NCI-H345 (cell line): Measurements from ENCODE around the gene SRP14.
A peak's percentile ranks its signal among the peaks of the same experiment; 100 is the strongest.
"Not testable (repeated sequence)": the region's sequence is repeated elsewhere in the genome, so short reads cannot be mapped to it uniquely, and the experiment has no call there.

Experiments
- DNase-seq: peaks from one replicate; lab custom pipeline; 2025; lab: John Stamatoyannopoulos, UW

The SRP14 gene, protein sequence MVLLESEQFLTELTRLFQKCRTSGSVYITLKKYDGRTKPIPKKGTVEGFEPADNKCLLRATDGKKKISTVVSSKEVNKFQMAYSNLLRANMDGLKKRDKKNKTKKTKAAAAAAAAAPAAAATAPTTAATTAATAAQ

DNA sequence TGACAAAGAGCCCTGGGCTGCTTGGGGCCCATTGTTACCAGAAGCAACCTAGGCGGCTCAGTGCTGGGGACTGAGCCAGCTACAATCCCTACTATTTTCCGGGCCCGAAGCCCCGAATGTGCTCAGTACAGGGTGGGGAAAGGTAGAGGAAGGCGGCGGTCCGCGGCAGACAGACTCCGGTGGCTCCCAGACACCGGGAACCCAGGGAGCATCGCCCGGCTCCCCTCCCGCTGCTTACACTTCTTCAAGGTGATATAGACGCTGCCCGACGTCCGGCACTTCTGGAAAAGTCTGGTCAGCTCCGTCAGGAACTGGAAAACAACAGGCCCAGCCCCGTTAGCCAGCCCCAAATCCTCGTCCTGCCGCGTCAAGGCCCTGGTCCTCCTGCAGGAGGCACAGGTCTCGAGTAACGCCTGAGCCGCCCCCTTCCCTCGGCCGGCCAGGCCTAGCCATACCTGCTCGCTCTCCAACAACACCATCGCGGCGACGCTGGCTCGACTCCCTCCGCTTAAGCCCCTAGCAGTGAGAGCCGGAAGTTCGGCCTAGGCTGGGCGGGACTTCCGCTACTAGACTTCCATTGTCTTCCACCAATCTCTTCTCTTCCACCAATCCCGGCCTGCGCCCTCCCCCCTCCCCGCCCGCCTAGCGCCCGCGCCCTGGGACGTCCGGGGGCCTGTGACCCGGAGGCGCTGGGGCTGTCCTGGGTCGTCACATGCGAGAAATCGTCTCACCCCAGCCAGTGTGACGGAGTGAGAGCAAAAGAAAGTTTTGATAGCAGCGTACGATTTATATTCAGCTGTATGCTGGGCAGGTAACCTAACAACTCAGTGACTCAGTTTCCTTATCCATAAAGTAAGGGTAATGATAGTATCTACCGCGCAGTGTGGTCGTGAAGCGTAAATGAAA is at the start of gene SRP14:
Gene SRP14 (minus strand): TSS at position 544 of the 906 bp plus-strand sequence. CDS start 65 bp downstream, at position 479.
- peak; percentile 90 for DNase-seq

DNA sequence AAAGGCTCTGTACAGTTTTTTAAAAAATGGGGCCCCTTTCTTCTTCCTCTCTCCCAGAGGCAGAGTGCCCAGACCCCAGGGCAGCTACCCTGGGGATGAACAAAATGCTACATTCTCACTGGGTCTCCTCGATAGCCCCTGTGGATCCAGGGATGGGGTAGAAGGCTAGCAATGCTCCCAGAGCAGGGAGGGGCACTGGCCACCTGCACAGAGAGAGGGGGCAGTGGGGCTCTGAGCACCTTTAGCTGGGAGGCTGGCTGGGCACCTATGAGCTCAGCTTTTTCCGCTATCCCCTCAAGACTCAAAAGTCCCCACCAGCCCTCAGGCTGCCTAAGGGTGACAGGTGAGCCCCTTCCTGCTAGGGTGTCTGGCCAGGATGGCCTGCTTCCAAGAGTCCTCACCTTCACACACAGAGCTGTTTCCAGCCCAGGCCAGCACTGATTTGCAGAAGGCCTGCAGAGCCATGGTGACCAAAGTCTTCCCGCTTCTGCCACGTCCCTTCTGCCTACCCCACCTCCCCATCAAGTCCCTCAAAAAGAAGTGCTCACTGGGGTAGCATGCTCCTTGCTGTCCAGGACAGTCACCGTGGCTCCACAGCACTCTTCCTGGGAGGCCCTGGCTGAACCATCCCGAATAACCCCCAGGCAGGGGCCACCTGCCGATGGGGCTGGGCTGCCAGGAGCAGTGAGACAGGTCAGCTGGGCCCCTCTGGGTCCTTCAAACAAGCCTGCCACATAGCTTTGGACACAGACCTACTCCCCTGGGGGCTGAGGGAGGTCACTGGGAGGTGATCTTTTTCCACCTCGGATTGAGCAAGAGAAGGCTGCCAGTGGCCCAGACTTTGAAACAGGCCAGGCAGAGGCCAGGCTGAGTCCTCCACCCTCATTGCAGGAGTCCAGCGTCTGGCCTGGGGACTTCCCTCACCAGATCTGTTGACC is 49.3 kb upstream of the SRP14 start:
- DNase-seq = no peak

DNA sequence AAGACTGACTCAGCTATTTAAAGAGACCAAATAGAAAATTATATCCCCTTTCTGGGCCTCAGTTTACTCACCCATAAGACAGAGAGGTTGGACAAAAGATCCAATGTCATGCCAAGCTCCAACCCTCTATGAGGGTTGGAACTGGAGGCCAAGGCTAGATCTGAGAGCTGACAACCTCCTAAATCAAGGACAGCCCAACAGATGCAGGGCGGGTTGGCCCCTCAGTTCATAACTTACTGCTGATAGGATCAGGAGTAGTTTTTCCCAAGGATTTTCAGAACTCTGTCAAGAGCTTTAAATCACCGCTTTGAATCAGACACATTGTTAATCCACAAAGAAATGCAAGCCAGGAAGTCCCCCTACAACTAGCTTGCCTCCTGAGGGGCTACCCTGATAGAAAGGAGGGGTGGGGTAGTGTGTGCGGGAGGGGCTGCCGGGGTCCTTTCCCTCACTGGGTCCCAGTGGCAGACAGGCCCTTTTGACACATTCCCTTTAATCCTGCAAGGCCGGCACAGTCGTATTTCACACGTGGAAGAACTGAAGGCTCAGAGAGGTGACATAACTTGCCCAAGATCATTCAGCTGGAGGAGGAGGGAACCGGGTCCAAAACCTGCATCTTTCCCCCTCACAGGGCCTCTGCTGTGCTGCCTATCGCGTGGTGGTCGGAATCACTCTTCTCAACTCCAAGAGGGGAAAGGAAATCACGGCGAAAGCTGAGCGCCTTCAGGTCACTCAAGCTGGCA is 48.3 kb upstream of the SRP14 start:
- DNase-seq = no peak

DNA sequence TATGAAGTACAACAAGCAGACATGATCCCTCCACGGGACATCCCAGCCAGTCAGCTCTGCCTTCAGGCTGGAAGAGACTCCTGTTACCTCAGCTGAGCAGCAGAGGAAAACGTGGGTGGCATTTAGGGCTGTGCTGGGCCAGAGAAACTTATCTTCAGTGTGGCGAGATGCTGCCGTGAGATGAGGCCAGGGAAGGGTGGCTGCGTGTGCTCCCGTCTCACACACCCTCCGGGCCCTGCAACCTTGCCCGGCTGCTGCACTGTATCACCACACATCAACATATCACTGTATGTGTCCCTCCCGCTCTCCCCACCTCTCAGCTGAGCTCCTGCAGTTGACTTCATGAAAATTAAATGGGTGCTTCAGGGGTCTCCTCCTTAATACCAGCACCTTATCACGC is 46.3 kb upstream of the SRP14 start:
- DNase-seq = no peak

DNA sequence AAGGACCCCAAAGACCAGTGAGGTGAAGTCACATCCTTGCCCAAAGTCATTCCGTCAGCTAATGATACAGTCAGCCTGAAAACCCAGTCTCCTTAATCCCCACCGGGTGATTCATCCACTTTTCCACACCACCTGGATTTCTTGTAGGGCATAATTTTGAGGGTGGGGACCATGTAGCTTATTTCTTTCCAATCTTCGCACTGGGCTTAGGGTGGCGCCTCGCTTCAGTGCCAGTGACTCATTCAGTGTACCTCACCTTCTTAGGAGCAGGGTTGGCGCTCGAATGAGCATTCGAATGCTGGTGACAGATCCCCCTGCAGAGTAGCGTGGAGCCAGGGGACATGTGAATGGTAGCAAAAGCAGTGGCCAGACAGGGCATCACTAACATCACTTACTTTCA is 45.7 kb upstream of the SRP14 start:
- no peak for DNase-seq

DNA sequence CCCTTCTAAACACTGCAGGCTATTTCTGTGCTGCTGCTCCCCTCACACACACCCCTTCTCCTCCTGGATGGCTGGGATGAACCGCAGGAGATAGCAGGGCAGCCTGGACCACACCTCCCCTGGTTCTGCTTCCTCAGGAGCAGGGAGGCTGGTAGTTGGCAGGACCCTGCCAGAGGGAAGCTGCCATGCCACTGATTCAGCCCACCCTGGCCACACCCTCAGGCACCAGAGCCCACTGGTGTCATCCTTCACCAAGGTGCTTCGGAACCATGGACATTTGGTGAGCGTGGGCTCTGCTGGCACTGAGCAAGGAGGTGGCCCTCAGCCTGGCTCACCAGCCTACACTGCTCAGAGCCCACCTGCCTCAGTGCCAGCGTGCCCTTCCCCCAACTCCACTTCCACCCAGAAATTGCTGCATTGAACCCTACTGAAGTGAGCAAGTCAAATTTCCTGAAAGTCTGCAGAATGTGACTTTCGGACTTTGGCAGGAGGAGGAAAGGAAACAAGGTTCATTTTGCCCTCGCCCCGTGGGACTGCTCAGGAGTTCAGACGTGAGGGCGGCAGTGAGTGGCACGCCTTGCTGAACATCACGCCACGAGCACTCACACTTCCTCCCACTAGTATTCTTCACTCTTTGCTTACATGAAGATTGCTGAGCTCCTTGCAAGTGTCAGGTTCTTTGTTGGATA is 43.4 kb upstream of the SRP14 start:
- DNase-seq = no peak

DNA sequence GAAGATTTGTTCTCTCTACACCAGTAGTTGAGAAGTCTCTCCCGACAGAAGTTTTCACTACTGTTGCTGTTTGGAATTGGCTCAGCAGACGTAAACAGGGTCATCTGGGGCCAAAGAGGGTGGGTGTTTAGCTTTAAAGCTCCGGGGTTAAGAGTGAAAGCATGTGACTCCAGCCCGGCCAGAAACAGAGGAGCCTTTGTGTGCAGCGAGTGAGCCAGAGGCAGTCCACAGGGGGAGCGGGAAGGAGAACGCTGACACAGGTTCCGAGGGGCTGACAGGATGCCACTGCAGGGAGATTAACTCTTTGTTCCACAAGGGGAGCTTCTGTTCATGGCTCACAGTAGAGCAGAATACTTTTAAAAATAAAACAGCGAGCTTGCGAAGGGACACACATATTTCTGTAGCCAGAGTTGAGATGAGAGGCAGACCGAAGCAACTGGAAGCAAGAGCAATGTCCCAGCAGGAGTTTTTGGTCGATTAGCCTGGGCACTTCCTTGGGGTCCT is 42.8 kb upstream of the SRP14 start:
- DNase-seq = no peak

DNA sequence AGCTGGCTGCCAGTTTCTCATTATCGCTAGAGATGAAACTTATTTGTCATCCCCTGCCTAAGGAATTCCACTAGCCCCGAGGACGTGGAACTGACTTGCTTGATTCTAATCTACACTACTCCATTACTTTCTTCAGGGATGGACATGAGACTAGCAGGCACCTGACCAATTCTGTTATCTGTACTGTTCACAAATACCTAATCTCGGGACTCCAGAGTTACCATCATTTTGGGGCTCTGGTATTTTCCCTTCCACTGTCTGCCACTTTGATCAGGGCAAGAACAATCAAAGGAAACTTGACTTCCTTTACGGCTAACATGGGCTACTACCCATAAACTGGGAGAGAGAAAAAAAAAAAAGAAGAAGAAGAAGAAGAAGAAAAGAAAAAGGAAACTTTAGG is 41.9 kb upstream of the SRP14 start:
- no peak for DNase-seq

DNA sequence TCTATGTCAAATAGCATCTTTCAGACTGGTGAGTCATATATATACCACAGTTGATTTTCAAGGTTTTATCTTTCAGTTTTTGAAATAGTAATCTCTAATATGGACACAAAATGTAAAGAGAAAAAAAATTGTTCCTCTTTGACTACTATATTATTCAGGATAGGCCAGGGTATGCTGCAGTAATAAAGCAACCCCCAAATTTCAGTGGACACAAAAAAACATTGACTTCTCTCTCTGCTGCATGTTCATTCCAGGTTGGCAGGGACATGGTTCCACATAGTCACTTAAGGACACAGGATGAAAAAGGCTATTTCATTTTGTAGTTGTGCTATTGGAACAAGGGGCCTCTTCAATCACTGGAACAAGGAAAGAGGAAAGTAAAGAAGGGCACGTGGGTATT is 41.1 kb upstream of the SRP14 start:
- no peak for DNase-seq

DNA sequence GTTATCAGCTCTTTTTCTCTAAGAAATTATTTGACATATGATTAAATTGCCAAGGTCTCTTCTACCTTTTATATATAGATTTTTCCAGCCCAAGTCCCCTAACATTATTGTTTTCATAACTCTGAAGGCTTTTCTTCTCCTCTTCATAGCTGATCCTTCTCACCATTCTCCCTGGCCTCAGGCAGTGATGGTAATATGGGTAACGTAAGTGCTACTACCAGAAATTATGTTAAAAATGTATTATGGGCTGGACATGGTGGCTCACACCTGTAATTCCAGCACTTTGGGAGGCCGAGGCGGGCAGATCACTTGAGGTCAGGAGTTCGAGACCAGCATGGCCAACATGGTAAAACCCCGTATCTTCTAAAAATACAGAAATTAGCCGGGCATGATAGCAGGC is 40.5 kb upstream of the SRP14 start:
- no peak for DNase-seq

DNA sequence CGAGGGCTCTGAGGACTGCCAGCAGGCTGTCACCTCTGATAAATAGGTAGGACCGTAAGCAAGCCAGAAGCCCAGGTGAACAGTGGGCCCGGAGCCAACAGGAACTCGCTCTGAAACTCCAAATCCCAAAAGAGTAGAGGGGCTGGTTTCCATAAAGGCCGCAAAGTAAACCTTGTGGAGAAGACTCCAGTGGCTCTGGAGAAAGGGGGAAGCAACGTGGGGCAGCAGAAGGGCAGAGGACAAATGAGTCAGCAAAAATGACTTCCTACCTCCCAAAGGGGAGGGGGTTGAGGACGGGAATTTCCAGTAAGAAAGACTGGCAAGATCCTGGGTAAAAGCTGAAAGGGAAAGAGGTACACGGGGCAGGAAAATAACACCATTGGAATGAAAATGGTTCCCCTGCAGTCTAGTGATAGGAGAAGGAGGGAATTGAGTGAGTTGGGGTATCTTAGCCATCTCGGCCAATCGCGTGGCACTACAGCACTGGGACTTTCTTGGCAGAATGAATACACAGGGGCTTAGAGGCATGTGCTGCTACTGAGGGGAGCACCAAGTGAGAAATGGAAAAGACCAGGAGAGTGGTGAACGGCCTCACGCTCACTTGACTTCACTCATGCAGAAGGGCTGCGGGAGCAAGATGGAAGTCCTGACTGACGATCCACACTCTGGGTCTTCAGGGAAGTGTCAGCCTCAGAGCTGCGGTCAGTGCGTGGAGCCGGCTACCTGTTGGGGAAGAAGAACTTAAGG is 36.5 kb upstream of the SRP14 start:
- DNase-seq = peak; percentile 46

DNA sequence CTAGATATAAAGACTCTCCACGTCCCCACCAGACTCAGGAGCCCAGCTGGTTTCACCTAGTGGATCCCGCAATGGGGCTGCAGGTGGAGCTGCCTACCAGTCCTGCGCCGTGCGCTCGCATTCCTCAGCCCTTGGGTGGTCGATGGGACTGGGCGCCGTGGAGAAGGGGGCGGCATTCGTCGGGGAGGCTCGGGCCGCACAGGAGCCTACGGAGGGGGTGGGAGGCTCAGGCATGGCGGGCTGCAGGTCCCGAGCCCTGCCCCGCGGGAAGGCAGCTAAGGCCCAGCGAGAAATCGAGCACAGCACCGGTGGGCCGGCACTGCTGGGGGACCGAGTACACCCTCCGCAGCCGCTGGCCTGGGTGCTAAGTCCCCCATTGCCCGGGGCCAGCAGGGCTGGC is 35.7 kb upstream of the SRP14 start:
- not testable (repeated sequence) for DNase-seq

DNA sequence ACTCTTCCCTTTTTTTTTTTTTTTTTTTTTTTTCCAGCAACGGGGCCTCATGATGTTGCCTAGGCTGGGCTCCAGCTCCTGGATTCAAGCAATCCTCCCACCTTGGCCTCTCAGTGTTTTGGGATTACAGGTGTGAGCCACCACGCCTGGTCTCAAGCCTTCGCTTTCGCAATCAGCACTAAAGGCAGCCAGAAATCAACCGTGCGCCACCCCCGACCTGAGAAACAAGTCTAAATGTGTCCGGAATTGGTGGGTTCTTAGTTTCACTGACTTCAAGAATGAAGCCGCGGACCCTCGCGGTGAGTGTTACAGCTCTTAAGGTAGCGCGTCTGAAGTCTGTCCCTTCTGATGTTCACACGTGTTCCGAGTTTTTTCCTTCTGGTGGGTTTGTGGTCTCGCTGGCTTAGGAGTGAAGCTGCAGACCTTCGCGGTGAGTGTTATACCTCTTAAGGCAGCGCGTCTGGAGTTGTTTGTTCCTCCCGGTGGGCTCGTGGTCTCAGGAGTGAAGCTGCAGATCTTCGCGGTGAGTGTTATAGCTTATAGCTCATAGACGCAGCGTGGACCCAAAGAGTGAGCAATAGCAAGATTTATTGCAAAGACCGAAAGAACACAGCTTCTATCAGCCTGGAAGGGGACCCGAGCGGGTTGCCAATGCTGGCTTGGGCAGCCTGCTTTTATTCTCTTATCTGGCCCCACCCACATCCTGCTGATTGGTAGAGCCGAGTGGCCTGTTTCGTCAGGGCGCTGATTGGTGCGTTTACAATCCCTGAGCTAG is 34.9 kb upstream of the SRP14 start:
- DNase-seq = not testable (repeated sequence)

DNA sequence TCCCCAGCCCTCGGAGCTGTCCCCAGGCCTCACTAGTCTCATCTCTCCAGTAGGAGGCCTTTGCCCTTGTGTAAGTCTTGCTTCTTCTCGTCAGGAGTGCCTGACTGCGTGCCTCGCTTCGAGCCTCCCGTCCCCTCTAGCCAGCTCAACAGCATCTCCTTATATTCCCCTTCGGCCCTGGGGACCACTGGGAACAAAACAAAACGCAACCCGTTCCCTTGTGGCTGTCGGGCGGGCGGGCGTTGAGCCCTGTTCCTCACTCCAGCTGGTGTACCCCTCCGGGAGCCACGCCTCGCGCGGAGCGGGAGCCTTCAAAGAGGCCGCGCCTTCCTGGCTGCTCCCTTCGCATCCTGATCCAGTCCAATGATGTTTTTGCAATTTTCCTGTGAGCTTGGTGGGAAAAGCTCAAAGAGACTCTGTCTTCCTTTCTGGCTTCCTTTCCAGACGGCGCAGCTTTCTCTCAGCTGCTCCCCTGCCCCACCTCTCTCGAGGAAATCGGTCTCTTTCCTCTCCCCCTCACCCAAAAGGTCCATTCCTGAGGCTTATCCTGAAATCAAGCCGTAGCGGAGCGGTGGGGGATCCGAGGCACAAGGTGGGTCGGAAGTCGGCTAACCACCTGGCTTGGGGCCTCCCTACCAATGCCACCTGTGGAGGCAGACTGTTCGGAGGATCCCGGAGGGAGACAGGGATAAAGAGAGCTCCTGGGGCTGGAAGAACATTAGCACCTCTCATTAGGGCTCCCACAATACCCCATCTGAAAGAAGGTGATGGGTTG is 33.4 kb upstream of the SRP14 start:
- no peak for DNase-seq

DNA sequence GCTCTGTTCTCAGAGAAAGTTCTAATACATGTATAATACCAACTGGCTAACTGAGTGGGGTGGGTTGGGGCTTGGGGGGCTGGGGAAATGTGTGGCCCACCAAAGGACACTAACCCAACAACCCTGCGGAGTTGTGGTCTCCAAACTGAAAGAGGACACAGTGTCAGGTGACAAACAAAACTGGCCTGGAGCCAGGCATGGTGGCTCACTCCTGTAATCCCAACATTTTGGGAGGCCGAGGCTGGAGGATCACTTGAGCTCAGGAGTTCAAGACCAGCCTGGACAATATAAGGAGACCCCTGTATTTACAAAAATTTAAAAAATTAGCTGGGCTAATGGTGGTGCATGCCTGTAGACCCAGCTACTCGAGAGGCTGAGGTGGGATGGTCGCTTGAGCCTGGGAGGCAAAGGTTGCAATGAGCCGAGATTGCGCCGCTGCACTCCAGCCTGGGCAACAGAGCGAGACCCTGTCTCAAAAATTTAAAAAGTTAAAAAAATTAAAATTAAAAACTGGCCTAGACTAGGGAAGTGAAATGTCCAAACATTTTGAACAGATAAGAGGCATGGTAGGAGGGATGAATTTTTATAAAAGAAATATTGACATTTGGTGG is 31.7 kb upstream of the SRP14 start:
- DNase-seq = no peak

DNA sequence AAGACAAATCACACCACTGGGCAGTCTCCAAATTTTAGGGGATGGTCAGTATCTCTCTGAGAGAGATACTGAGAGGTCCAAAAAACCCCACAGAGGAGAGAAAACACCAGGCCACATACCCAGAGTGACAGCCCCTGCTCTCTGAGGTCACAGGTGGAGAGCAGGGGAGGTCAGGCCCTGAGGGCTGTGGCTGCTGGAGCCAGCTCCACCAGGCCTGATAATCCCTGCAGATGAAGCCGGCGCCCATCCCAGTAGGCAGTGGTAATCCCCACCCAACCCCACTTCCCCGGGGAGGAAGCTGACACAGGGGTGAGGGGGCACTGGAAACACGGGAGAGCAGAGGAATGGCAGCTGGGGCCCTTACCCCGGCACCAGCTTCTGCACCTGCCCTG is 31.2 kb upstream of the SRP14 start:
- DNase-seq = no peak

DNA sequence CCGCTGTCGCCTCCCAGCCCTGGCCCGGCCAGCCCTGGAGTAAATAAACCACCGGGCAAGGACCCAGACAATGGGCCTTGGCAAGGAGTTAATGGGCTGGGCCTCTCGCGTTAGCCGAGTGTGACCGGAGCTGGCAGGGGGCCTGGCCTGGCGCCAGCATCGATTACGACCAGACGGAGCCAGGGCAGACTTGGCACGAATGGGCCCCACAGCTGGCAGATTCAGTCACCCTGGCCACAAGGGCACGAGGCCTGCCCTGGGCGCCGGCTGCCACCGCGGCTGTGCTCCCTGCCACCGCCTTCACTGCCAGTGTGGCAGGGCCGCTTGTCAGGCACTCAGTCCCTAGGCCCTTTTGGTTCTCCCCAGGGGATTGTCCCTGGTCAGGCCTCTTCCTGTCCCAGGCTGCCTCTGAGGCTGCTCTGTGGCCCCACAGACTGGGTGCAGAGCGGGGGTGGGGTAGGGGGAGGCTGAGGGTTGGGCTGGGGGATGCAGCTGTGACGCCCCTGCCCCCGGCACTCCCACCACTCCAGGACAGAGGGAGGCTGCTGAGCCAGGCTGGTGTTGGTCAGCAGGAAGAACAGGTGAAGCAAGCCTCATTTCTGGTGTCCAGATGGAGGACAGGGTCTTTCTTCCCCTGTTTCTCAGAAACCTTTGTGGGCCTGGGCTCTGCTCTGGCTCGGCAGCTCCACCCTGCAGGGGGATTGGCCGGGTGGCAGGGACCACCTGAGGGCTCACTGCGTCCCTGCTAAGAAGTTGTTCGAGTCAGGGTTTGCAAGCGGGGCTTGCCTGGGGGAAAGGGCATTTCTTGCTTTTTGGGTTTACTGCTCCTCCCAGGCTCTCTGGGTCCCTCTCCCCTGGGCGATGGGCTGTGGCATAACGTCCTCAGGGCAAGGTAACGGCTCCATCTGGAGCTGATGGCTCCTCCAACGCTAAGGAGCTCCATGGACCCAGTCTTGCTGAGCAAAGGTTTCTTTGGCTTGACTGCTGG is 30.5 kb upstream of the SRP14 start:
- DNase-seq = peak; percentile 96
